H7 (cell line): ENCODE measurements around the gene NBEAL2. TPM values are rescaled to one million over a fixed set of nuclear protein-coding genes. Genes with fewer than 3 reads are reported as not detected.
"Not testable (repeated sequence)": the region's sequence is repeated elsewhere in the genome, so short reads cannot be mapped to it uniquely, and the experiment has no call there.

ENCODE experiments used
- DNase-seq: peaks from one replicate; pipeline ENCODE4 v3.0.0; 2012
- H3K27me3 ChIP-seq: 2 replicates; pipeline ENCODE4 v1.6.0; 2011; ENCODE audit warnings: mild to moderate bottlenecking, low read length; ENCODE audit not compliant: control insufficient read depth, insufficient read depth
- H3K36me3 ChIP-seq: replicated peaks from 2 replicates; pipeline ENCODE4 v1.5.1; 2011; ENCODE audit warnings: low read length; ENCODE audit not compliant: control insufficient read depth, insufficient read depth
- H3K4me3 ChIP-seq: 2 replicates; pipeline ENCODE4 v1.5.1; 2011; ENCODE audit warnings: low read depth, mild to moderate bottlenecking, control low read depth, low read length, moderate library complexity; ENCODE audit not compliant: insufficient read depth
- total RNA-seq: library from RNA; depleted of rRNA; stranded (reverse); fragments of >200 nt; shearing (Covaris generic); gene quantifications from 2 replicates; pipeline ENCODE4 v1.2.3, GENCODE V29; 2014

The NBEAL2 gene
- total RNA-seq, 1 experiment from 2014 or later, result 51.6 TPM

DNA sequence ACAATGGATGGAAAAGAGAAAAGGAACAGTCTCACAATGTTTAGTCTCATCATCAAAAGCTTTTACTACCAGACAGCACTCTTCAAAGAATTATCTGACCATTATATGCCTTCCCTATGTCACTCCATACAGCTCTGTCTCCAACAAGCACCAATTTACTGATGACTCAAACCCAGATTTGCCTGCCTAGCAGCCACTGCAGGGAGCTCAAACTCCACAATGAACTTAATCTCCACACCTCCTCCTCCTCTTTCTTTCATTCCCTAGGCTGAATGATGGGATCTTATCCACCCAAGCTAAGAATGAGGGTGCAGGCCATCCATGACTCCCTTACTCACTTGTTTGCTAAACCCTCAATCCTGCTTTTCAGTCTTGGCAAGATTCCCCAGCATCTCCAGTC is 45.5 kb downstream of the NBEAL2 start:
- Histone ChIP-seq H3K36me3 (no peaks in the 10 kb centered on the region; the same call in none of the 2 replicates), H3K27me3 (no peaks in the 10 kb centered on the region), H3K4me3 (no peak overlapping the region)
- DNase-seq, result peak; percentile 37

DNA sequence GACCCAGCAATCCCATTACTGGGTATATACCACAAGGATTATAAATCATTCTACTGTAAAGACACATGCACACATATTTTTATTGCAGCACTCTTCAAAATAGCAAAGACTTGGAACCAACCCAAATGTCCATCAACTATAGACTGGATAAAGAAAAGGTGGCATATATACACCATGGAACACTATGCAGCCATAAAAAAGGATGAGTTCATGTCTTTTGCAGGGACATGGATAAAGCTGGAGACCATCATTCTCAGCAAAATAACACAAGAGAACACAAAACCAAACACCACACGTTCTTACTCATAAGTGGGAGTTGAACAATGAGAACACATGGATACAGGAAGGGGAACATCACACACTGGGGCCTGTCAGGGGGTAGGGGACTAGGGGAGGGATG is 47.0 kb downstream of the NBEAL2 start:
- DNase-seq, H3K4me3 ChIP-seq, H3K27me3 ChIP-seq, H3K36me3 ChIP-seq: not testable (repeated sequence)

DNA sequence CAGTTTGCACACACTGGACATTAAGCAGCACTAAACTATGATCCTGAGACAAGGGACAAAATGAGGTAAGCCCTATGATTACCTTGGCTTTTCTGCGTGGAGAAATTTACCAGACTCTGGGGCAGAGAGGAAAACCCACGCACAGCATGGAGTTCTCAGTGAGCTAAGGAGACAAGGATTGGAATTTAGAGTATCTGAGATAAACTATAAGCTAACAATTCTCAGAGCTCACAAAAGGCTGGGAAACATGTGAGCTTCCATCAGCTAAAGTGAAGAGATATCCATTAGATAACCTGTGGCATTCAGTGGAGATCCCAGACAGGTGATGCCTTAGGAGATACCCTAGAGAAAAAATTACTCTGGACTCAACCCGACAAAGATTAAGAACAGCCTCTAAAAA is 48.7 kb downstream of the NBEAL2 start:
- no peak for DNase-seq
- Histone ChIP-seq H3K36me3 (no peaks in the 10 kb centered on the region; the same call in 1 of the 2 replicates), H3K4me3 (no peak overlapping the region), H3K27me3 (no peaks in the 10 kb centered on the region)

DNA sequence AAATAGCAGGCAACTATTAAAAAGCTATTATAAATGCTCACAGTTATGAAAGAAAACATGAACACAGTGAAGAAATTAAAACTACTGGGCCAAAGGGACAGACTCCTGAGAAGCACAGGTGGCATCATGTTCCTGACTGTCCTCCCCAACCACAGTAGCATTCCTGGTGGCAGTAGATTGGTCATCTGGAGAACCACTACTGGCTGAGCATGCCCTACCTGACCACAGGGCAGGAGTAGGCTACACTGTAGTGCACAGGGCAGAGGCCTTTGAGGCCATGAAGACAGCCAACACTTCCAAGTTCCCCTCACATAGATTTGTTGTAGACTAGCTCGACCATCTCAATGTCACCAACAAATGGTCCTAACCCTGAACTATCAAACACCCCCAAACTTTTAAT is 49.2 kb downstream of the NBEAL2 start:
- Histone ChIP-seq H3K4me3 (no peak overlapping the region), H3K36me3 (no peaks in the 10 kb centered on the region; the same call in 1 of the 2 replicates), H3K27me3 (no peaks in the 10 kb centered on the region)
- DNase-seq, result no peak

DNA sequence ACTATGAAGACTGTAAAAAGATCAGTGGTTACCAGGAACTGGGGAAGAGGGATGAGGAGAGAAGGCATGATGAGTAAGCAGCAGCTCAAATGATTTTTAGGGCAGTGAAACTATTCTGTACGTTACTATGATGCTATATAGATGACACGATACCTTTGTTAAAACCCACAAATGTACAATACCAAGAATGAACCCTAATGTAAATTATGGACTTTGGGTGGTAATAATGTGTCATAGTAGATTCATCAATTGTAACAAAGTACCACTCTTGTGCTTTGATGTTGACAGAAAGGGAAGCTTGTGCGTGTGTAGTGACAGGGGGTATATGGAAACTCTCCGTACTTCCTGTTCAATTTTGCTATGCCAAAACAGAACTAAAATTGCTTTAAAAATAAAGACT is 51.6 kb downstream of the NBEAL2 start:
- not testable (repeated sequence) for H3K4me3 ChIP-seq, DNase-seq, H3K27me3 ChIP-seq, H3K36me3 ChIP-seq

DNA sequence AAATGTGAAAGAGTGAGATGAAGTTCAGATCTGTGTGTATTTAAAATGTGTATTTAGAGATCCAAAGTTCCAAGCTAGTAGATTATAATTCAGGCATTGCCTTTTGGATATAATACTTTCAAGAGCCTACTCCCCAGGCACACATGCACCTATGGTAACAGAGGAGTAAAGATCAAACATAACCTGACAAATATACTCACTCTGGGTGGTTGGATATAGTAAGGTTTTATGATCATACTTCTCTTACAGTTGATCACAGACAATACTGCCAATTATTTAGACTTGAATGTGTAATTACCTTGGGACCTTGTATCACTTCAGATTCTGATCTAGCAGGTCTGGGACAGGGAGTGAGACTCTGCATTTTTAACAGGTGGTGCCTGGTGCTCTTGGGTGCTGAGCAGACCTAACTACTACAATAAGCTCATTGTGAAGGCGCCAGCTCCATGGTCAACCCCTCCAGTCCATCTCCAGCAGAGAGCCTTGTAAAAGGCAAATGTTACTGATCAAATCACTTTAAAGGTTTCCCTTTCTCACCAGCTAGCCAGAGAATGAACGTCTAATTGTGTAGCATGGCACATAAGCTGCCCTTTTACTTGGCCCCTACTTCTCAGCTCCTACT is 55.5 kb downstream of the NBEAL2 start:
- Histone ChIP-seq H3K27me3 (no peaks in the 10 kb centered on the region), H3K36me3 (peaks cover 16% of the 10 kb centered on the region), H3K4me3 (no peak overlapping the region)
- no peak for DNase-seq

DNA sequence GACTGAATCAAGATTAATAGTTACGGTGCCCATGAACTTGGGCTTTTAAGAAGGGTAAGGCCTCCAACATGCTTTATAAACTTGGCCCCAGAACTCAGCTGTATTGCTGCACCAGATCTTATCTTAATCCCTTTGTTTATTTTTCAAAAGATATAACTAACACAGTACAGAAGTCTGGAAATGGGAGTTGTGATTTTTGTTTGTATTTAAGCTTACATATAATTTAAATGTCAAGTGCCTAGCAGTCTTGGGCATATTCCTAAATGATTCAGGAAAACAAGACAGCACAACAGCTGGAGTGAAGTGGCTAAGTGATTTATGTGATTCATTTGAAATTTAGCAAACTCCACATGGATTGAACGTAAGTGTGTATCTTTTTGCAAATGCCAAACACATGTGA is 56.2 kb downstream of the NBEAL2 start:
- DNase-seq, result no peak
- Histone ChIP-seq H3K27me3 (no peaks in the 10 kb centered on the region), H3K36me3 (peaks cover 16% of the 10 kb centered on the region), H3K4me3 (no peak overlapping the region)

DNA sequence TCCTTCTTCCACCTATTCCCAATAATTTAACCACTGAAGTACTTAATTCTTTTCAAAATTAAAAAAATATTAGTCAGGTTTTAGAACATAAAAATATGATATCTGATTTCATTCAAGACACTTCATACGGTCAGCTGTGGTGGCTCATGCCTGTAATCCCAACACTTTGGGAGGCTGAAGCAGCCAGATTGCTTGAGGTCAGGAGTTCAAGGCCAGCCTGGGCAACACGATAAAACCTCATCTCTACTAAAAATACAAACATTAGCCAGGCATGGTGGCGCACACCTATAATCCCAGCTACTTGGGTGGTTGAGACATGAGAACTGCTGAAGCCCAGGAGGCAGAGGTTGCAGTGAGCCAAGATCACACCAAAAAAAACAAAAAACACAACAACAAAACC is 56.7 kb downstream of the NBEAL2 start:
- Histone ChIP-seq H3K36me3 (peaks cover 20% of the 10 kb centered on the region), H3K27me3 (no peaks in the 10 kb centered on the region), H3K4me3 (no peak overlapping the region)
- DNase-seq, result no peak

DNA sequence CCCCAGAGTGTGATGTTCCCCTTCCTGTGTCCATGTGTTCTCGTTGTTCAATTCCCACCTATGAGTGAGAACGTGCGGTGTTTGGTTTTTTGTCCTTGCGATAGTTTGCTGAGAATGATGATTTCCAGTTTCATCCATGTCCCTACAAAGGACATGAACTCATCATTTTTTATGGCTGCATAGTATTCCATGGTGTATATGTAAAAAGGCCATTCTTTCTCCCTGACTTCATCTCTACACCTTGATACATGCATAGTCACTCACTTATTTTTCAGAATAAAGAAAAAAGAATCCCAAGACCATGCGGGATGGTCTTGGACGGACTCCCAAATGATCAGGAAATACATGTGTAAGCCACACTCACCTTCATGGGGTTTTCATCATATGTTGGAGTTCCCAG is 57.8 kb downstream of the NBEAL2 start:
- H3K4me3 ChIP-seq, DNase-seq, H3K27me3 ChIP-seq: not testable (repeated sequence)
- H3K36me3 ChIP-seq, result peaks cover 22% of the 10 kb centered on the region

DNA sequence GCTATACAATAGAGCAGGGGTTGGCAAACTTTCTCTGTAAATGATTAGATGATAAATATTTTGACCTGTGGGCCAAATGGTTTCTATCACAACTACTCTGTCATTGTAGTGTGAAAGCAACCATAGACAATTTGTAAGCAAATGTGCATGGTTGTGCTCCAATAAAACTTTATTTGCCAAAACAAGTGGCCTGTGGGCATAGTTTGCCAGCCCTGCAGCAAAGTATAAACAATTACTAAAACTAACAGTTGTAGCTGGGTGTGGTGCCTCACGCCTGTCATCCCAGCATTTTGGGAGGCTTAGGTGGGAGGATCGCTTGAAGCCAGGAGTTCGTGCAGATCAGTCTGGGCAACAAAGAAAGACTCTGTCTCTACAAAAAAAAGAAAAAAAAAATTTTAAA is 61.6 kb downstream of the NBEAL2 start:
- Histone ChIP-seq H3K36me3 (peaks cover 14% of the 10 kb centered on the region), H3K4me3 (no peak overlapping the region), H3K27me3 (no peaks in the 10 kb centered on the region)
- no peak for DNase-seq

DNA sequence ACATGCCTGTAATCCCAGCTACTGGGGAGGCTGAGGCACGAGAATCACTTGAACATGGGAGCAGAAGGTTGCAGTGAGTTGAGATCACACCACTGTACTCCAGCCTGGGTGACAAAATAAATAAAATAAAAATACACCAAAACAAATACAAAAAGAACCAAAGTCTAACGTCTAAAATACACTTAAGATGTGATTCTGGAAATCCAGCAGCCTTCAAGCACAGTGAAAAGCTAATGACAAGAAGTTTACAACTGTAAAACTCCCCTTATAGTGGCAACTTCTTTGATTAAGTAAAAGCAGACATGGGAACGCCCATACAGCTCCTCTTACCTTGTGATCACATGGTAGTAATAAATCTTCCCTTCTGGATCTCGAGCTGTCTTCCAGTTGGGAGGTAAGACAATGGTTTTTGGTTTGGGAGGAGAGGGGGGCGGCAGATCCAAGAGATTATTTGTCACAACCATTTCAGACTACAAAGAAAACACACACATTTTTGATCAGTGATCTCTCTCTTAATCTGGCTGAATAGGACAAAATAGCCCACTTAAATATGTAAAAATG is 62.8 kb downstream of the NBEAL2 start:
- Histone ChIP-seq H3K36me3 (peaks cover 13% of the 10 kb centered on the region), H3K4me3 (no peak overlapping the region), H3K27me3 (no peaks in the 10 kb centered on the region)
- no peak for DNase-seq

DNA sequence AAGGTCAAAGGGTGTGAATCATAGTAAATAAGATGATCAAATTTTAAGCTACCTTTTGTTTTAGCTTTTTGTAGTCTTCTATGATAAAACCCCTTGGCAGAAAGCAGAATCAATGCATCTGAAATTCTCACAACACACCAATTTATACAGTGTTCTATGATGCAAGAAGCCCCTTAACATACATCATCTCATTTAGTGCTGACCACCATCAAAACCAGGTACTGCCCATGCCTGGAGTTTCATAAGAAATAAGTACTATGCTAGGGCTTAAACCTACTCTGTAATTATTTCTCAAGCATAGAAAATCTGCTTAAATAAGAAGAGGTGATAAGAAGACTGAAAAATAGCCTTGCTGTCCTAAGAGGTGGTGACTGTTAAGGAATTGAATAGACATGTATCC is 67.6 kb downstream of the NBEAL2 start:
- no peak overlapping the region for H3K4me3 ChIP-seq
- no peaks in the 10 kb centered on the region; the same call in none of the 2 replicates for H3K36me3 ChIP-seq
- no peaks in the 10 kb centered on the region for H3K27me3 ChIP-seq
- no peak for DNase-seq

DNA sequence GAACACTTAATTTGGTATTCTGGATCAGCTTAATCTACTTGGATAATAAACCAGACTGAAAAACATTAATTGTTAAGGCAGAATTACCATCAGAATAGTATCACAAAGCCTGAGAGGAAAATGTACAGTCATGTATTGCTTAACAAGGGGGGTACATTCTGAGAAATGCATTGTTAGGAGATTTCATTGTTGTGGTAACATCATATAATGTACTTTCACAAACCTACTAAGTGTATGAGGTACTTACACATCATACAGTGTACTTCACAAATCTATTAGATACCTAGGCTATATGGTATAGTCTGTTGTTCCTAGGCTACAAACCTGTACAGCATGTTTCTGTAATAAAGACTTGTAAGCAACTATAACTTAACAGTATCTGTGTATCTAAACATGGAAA is 68.2 kb downstream of the NBEAL2 start:
- no peak for DNase-seq
- Histone ChIP-seq H3K36me3 (no peaks in the 10 kb centered on the region; the same call in 1 of the 2 replicates), H3K4me3 (no peak overlapping the region), H3K27me3 (no peaks in the 10 kb centered on the region)

DNA sequence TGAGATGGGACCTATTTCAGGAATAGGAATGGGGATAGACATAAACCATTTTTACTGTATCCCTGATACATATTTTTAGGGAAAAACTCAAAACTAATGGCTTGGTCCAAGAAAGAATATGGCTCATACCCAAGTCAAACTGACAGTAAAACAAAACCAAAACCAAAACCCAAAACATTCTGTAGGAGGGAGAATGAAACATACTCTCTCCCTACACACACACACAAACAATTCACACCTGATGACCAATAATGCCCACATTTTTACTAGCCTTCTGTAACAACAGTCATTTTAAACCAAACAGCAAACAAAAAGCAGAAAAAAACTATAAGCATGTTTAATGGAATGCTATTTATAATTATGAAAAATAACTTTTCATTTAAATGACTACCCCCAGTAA is 74.9 kb downstream of the NBEAL2 start:
- DNase-seq, result no peak
- no peaks in the 10 kb centered on the region for H3K27me3 ChIP-seq

DNA sequence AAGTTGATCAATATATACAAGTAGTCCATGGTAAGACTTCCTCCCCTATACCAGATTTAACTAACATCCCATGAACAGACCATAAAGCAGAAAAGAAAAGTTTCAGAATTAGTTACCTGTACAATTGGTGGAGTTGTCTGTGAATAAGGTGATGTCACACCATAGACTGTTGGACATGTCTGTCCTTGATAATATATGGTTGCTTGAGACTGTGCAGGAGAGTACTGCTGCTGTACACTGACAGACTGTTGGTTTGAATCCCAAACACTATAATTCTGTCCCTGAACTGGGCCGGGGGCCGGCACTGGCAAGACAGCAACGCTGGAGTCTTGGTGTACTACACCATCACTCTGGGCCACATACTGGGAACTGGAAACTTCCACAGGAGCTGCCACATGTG is 77.2 kb downstream of the NBEAL2 start:
- no peak for DNase-seq
- no peak overlapping the region for H3K4me3 ChIP-seq
- peaks cover 7% of the 10 kb centered on the region for H3K36me3 ChIP-seq
- H3K27me3 ChIP-seq, result no peaks in the 10 kb centered on the region

More for the DNA sequence above, 74.9 kb downstream of the NBEAL2 start:
- Histone ChIP-seq H3K4me3 (no peak overlapping the region), H3K36me3 (peaks cover 7% of the 10 kb centered on the region)
